Measurements from ENCODE around the gene PTPRF. TPM values are rescaled to one million over a fixed set of nuclear protein-coding genes. Genes with fewer than 3 reads are reported as not detected.

Gene PTPRF
- total RNA-seq, result 101 TPM

DNA sequence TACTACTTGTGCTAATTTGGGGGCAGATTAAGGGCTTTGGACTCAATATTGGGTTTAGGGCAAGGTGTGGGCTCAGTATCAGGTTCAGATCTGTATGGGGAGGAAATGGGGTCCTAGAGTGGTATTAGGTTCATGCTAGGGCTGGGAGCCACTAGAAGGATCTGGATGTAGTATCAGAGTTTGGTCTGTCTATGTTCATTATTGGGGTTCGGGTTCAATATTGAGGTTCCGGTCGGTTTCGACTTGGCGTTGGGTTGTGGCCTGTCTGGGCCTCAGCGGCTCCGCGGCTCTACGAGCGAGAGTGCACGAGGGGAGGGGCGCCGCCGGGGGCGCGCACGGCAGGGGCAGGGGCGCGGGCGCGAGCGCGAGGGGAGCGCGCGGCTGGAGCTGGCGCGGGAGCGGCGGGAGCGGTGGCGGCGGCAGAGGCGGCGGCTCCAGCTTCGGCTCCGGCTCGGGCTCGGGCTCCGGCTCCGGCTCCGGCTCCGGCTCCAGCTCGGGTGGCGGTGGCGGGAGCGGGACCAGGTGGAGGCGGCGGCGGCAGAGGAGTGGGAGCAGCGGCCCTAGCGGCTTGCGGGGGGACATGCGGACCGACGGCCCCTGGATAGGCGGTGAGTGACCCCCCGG lies at the start of gene PTPRF:
TSS of gene PTPRF (plus strand) at position 401 of the 624 bp plus-strand sequence. CDS start 14,193 bp downstream, outside the sequence.

Other genes starting within 250 kb of the PTPRF start
- gene C1orf210, start 245.3 kb upstream of the PTPRF start, total RNA-seq, result not detected
- 19.6 TPM for gene TIE1, start 229.9 kb upstream of the PTPRF start, total RNA-seq
- gene MPL, start 193.1 kb upstream of the PTPRF start, total RNA-seq, result 0.23 TPM
- 6.7 TPM for gene CDC20, start 171.9 kb upstream of the PTPRF start, total RNA-seq
- 10.1 TPM for gene ELOVL1, start 162.9 kb upstream of the PTPRF start, total RNA-seq
- 27.5 TPM for gene MED8, start 141.1 kb upstream of the PTPRF start, total RNA-seq
- gene SZT2, start 141.0 kb upstream of the PTPRF start, total RNA-seq, result 26.5 TPM
- 30.4 TPM for gene HYI, start 77.0 kb upstream of the PTPRF start, total RNA-seq
- 52.4 TPM for gene KDM4A, start 119.3 kb downstream of the PTPRF start, total RNA-seq
- gene ST3GAL3, start 176.7 kb downstream of the PTPRF start, total RNA-seq, result 53.1 TPM